HFFc6 (cell line): ENCODE results near the gene ACKR4. TPM values are rescaled to one million over a fixed set of nuclear protein-coding genes. Genes with fewer than 3 reads are reported as not detected.
"Not testable (repeated sequence)": the region's sequence is repeated elsewhere in the genome, so short reads cannot be mapped to it uniquely, and the experiment has no call there.

Source experiments
- DNase-seq: peaks from one replicate; pipeline ENCODE4 v3.0.0-alpha.2; 2018
- H3K27ac Mint-ChIP-seq: 2 replicates; pipeline ENCODE4 v1.8.0; 2020; ENCODE audit warnings: mild to moderate bottlenecking, mixed read lengths
- H3K27me3 Mint-ChIP-seq: 2 replicates; pipeline ENCODE4 v1.8.0; 2021; ENCODE audit warnings: mild to moderate bottlenecking, moderate library complexity, mixed read lengths; ENCODE audit not compliant: insufficient read depth
- H3K36me3 Mint-ChIP-seq: 2 replicates; pipeline ENCODE4 v1.8.0; 2021; ENCODE audit warnings: low read depth, mixed read lengths
- H3K4me1 Mint-ChIP-seq: 2 replicates; pipeline ENCODE4 v1.8.0; 2020; ENCODE audit warnings: low read depth, mixed read lengths
- H3K4me3 Mint-ChIP-seq: 2 replicates; pipeline ENCODE4 v1.8.0; 2020; ENCODE audit warnings: mild to moderate bottlenecking, moderate library complexity, mixed read lengths
- H3K9me3 Mint-ChIP-seq: 2 replicates; pipeline ENCODE4 v1.8.0; 2020; ENCODE audit warnings: mild to moderate bottlenecking, mixed read lengths
- CTCF ChIP-seq: fragments of 200-600 bp; sonication (generic); IDR thresholded peaks from 2 replicates; pipeline ENCODE4 v1.5.0; 2021; ENCODE audit warnings: antibody characterized with exemption, mild to moderate bottlenecking
- total RNA-seq, 6 experiments: library from RNA; stranded (reverse); fragmentation: NEBNext Ultra II Directional; extraction: Animal tissue kit (Norgen Biotek cat#: 25700); gene quantifications; 2 replicates in 1 of 6; 3 replicates in 5 of 6; pipeline ENCODE4 v1.2.3, GENCODE V29; 2021

ACKR4 gene
- total RNA-seq, 6 experiments from 2014 or later = 0.78 to 8.4 (median 7.1) TPM

DNA sequence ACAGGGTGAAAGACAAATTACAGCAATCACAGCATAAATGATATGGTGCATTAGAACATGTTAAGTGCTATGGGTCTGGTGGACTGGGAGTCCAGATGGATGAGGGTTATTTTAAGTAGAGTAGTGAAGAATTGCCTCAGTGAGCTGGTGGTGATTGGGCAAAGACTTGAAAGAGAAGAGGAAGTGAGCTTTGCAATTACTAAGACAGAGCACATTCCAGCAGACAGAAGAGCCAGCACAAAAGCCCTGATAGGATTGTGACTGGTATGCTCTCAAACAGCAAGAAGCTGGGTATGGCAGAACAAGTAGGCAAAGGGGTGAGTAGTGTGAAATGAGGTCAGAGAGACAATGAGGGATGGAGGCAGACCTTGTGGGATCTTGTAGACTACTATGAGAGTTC lies 2.1 kb upstream of the ACKR4 start:
- TF ChIP-seq CTCF = no peak
- DNase-seq = peak; percentile 68
- Mint-ChIP-seq H3K4me3 (peak overlapping the region; percentile 39; the same call in 1 of the 2 replicates), H3K27ac (peak overlapping the region; percentile 97), H3K9me3 (no peaks in the 10 kb centered on the region), H3K4me1 (peaks cover 71% of the 10 kb centered on the region), H3K27me3 (peaks cover 3% of the 10 kb centered on the region), H3K36me3 (peaks cover 29% of the 10 kb centered on the region)

DNA sequence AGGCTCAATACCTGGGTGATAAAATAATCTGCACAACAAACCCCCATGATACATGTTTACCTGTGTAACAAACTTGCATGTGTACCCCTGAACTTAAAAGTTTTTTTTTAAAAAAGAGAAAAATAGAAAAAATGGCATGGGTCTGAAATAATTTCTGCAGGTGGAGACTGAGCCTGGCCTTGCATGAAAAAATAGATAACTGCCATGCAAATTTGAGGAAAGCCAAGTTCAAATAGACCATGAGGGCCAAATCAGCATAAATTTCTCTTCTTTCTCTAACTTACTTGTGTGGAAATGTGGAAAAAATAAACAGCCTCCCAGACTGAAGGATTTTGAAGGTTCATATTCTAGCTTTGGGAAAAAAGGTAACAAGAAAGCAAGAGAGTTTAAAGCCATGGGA lies 744 bp upstream of the ACKR4 start:
- H3K9me3 Mint-ChIP-seq = no peaks in the 10 kb centered on the region
- no peak overlapping the region for H3K4me3 Mint-ChIP-seq
- H3K36me3 Mint-ChIP-seq = peaks cover 20% of the 10 kb centered on the region
- peaks cover 3% of the 10 kb centered on the region for H3K27me3 Mint-ChIP-seq
- H3K4me1 Mint-ChIP-seq = peaks cover 71% of the 10 kb centered on the region
- H3K27ac Mint-ChIP-seq = peak overlapping the region; percentile 19; the same call in 1 of the 2 replicates
- no peak for TF ChIP-seq CTCF
- DNase-seq = no peak

DNA sequence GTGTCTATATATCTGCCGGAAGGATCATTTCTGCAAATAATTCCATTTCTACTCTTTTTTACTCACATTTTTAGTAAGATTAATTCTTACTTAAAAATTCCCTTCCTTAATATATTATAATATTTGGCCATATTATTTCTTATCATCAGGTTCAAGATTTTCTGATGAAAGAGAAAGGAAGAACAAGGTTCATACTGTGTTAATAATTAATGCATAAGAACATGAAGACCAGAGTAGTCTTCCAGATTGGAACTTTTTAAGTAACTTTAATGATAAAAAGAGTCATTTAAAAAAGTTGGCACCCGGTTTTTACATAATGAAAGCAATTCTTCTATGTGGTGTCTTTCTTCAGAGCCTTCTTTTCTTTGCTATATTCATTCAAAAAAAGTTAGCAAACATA lies 590 bp downstream of the ACKR4 start:
- TF ChIP-seq CTCF = no peak
- H3K27me3 Mint-ChIP-seq = peaks cover 3% of the 10 kb centered on the region
- H3K4me3 Mint-ChIP-seq = peak overlapping the region; percentile 76; the same call in 1 of the 2 replicates
- no peaks in the 10 kb centered on the region for H3K9me3 Mint-ChIP-seq
- peaks cover 58% of the 10 kb centered on the region for H3K4me1 Mint-ChIP-seq
- DNase-seq = no peak
- peaks cover 20% of the 10 kb centered on the region for H3K36me3 Mint-ChIP-seq
- H3K27ac Mint-ChIP-seq = peak overlapping the region; percentile 32; the same call in 1 of the 2 replicates

DNA sequence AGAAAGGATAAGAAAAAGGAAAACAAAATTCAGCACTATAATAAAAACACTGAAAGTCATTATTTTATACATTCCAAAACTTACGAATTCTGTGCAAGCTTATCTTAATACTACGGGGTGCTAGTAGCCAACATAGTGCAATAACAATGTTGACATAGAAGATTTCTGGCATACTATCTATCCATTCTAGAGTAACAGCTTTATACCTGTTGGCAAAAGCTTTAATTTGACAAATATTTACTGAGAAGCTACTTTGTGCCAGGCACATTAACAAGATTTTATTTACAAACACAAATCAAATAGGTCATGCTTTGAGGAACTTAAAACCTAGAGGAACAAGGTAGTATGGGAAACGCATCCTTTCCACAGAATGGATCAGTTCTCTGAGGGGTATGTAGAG lies 1.1 kb downstream of the ACKR4 start:
- peak overlapping the region; percentile 39; the same call in 1 of the 2 replicates for H3K27ac Mint-ChIP-seq
- peaks cover 56% of the 10 kb centered on the region for H3K4me1 Mint-ChIP-seq
- no peak for TF ChIP-seq CTCF
- H3K36me3 Mint-ChIP-seq = peaks cover 23% of the 10 kb centered on the region
- DNase-seq = no peak
- no peaks in the 10 kb centered on the region for H3K9me3 Mint-ChIP-seq
- H3K27me3 Mint-ChIP-seq = peaks cover 3% of the 10 kb centered on the region
- H3K4me3 Mint-ChIP-seq = peak overlapping the region; percentile 76; the same call in 1 of the 2 replicates

DNA sequence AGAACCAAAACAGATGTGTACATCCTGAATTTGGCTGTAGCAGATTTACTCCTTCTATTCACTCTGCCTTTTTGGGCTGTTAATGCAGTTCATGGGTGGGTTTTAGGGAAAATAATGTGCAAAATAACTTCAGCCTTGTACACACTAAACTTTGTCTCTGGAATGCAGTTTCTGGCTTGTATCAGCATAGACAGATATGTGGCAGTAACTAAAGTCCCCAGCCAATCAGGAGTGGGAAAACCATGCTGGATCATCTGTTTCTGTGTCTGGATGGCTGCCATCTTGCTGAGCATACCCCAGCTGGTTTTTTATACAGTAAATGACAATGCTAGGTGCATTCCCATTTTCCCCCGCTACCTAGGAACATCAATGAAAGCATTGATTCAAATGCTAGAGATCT lies 3.5 kb downstream of the ACKR4 start:
- not testable (repeated sequence) for H3K27me3 Mint-ChIP-seq, DNase-seq, H3K27ac Mint-ChIP-seq, H3K9me3 Mint-ChIP-seq, H3K4me3 Mint-ChIP-seq
- Mint-ChIP-seq H3K4me1 (peaks cover 56% of the 10 kb centered on the region), H3K36me3 (peaks cover 25% of the 10 kb centered on the region)

- Mint-ChIP-seq H3K4me1 (peaks cover 48% of the 10 kb centered on the region), H3K4me3 (peak overlapping the region; percentile 68), H3K9me3 (peaks cover 15% of the 10 kb centered on the region), H3K36me3 (peaks cover 48% of the 10 kb centered on the region), H3K27me3 (peaks cover 3% of the 10 kb centered on the region), H3K27ac (peak overlapping the region; percentile 91)
- no peak for TF ChIP-seq CTCF
- DNase-seq = peak; percentile 39
Measured at GRCh38 chr3:132605374-132605792, 8.3 kb downstream of the ACKR4 start.
